ENCODE measurements around the gene ABTB2.

Gene ABTB2

DNA sequence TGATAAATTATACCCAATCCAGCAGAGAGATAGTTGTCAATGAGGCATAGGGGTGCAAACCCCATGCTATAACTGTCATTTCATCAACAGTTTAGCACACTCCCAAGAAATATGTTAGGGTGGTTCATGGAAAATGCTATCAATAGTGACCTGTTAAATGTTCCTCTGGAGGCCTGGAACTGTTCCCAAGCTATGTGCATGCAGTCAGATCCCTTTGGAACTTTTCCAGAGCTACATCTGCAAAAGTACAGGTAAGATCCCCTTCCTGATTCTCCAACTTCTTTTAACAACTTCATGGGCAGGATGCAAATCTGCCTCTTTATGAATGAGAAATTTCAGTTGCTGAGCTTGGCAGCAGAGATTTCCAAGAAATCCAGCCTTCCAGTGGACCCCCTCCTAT, 27.2 kb downstream of the ABTB2 start:
- H3K4me2 ChIP-seq (ENCODE audit: insufficient read depth, low read length), result no peak overlapping the region
- ATAC-seq (ENCODE audit: insufficient read depth, low read depth) (no peak), DNase-seq (no peak)
- TF ChIP-seq, protein P1, sequence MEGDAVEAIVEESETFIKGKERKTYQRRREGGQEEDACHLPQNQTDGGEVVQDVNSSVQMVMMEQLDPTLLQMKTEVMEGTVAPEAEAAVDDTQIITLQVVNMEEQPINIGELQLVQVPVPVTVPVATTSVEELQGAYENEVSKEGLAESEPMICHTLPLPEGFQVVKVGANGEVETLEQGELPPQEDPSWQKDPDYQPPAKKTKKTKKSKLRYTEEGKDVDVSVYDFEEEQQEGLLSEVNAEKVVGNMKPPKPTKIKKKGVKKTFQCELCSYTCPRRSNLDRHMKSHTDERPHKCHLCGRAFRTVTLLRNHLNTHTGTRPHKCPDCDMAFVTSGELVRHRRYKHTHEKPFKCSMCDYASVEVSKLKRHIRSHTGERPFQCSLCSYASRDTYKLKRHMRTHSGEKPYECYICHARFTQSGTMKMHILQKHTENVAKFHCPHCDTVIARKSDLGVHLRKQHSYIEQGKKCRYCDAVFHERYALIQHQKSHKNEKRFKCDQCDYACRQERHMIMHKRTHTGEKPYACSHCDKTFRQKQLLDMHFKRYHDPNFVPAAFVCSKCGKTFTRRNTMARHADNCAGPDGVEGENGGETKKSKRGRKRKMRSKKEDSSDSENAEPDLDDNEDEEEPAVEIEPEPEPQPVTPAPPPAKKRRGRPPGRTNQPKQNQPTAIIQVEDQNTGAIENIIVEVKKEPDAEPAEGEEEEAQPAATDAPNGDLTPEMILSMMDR (IDR thresholded peaks at IDR 0.05; ENCODE audit: borderline replicate concordance, extremely low read depth, low read length, poor library complexity, severe bottlenecking), result no peak
- TF ChIP-seq EZH2 (IDR thresholded peaks at IDR 0.05; ENCODE audit: borderline replicate concordance, low read depth, low read length, severe bottlenecking), result no peak
- peaks cover 26% of the 10 kb centered on the region for H3K27me3 ChIP-seq (ENCODE audit: insufficient read depth, low read length, poor library complexity)
- no peaks in the 10 kb centered on the region for H3K9me3 ChIP-seq (ENCODE audit: insufficient read depth, low read length, severe bottlenecking)
- H2AFZ ChIP-seq (ENCODE audit: low read depth, low read length), result no peak overlapping the region
- H3K4me1 ChIP-seq (ENCODE audit: insufficient read depth, low read length), result no peaks in the 10 kb centered on the region
- H3K27ac ChIP-seq (ENCODE audit: low read length), result no peak overlapping the region
- no peak overlapping the region for H3K9ac ChIP-seq (ENCODE audit: low read depth, low read length)
- no peaks in the 10 kb centered on the region for H3K79me2 ChIP-seq (ENCODE audit: insufficient read depth, low read length)
- H4K20me1 ChIP-seq (ENCODE audit: insufficient read depth, low read length), result no peaks in the 10 kb centered on the region
- H3K4me3 ChIP-seq (ENCODE audit: low read depth in 1 of 2, low read length in 2 of 2), result no peak overlapping the region
- H3K36me3 ChIP-seq (ENCODE audit: insufficient read depth, low read length), result no peaks in the 10 kb centered on the region

DNA sequence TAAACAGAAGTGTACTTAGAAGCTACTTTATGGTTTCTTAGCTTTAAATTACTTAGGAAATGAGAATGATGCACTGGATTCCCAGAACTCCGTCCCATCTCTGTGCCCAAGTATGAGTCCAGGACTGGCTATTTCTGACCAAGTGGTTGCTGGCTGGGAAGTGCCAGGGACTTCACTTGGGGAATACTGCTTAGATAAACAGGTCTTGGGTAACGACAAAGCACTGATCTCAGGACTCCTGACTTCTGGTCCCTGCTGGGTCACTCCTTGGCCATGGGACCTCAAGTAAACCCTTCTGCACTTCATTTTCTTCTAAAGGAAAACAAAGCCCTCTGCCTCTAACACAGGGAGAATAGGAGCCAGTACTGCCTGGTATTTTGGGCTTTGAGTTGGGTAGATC, 27.9 kb downstream of the ABTB2 start:
- Histone ChIP-seq H3K36me3 (ENCODE audit: insufficient read depth, low read length) (no peaks in the 10 kb centered on the region), H4K20me1 (ENCODE audit: insufficient read depth, low read length) (no peaks in the 10 kb centered on the region), H3K4me2 (ENCODE audit: insufficient read depth, low read length) (no peak overlapping the region), H3K27ac (ENCODE audit: low read length) (no peak overlapping the region), H3K4me3 (ENCODE audit: low read depth in 1 of 2, low read length in 2 of 2) (no peak overlapping the region), H3K27me3 (ENCODE audit: insufficient read depth, low read length, poor library complexity) (peaks cover 26% of the 10 kb centered on the region), H2AFZ (ENCODE audit: low read depth, low read length) (no peak overlapping the region), H3K9me3 (ENCODE audit: insufficient read depth, low read length, severe bottlenecking) (no peaks in the 10 kb centered on the region), H3K9ac (ENCODE audit: low read depth, low read length) (no peak overlapping the region), H3K4me1 (ENCODE audit: insufficient read depth, low read length) (no peaks in the 10 kb centered on the region), H3K79me2 (ENCODE audit: insufficient read depth, low read length) (no peaks in the 10 kb centered on the region)
- no peak for ATAC-seq (ENCODE audit: insufficient read depth, low read depth)
- TF ChIP-seq EZH2 (IDR thresholded peaks at IDR 0.05; ENCODE audit: borderline replicate concordance, low read depth, low read length, severe bottlenecking), result no peak
- TF ChIP-seq, protein P1 (IDR thresholded peaks at IDR 0.05; ENCODE audit: borderline replicate concordance, extremely low read depth, low read length, poor library complexity, severe bottlenecking), result no peak
- DNase-seq, result no peak

DNA sequence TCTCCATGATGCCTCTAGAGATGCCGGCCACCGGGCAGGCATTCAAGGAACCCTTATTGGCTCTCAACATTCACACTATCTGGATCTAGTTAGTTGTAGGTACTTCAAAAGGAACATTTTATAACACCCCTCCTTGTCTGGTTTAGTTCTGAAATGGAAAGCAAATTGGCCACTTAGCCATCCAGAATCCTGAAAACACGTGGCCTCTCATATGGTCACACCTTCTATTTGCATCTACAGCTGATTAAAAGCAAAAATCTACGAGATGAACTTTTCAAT, 29.2 kb downstream of the ABTB2 start:
- no peak overlapping the region for H3K9ac ChIP-seq (ENCODE audit: low read depth, low read length)
- no peak overlapping the region for H3K4me2 ChIP-seq (ENCODE audit: insufficient read depth, low read length)
- no peaks in the 10 kb centered on the region for H4K20me1 ChIP-seq (ENCODE audit: insufficient read depth, low read length)
- TF ChIP-seq, protein P1 (IDR thresholded peaks at IDR 0.05; ENCODE audit: borderline replicate concordance, extremely low read depth, low read length, poor library complexity, severe bottlenecking), result no peak
- no peak for TF ChIP-seq EZH2 (IDR thresholded peaks at IDR 0.05; ENCODE audit: borderline replicate concordance, low read depth, low read length, severe bottlenecking)
- no peaks in the 10 kb centered on the region for H3K79me2 ChIP-seq (ENCODE audit: insufficient read depth, low read length)
- H3K36me3 ChIP-seq (ENCODE audit: insufficient read depth, low read length), result no peaks in the 10 kb centered on the region
- no peak overlapping the region for H3K4me3 ChIP-seq (ENCODE audit: low read depth in 1 of 2, low read length in 2 of 2)
- H2AFZ ChIP-seq (ENCODE audit: low read depth, low read length), result no peak overlapping the region
- DNase-seq (no peak), ATAC-seq (ENCODE audit: insufficient read depth, low read depth) (no peak)
- no peak overlapping the region for H3K27ac ChIP-seq (ENCODE audit: low read length)
- peaks cover 26% of the 10 kb centered on the region for H3K27me3 ChIP-seq (ENCODE audit: insufficient read depth, low read length, poor library complexity)
- H3K4me1 ChIP-seq (ENCODE audit: insufficient read depth, low read length), result no peaks in the 10 kb centered on the region
- H3K9me3 ChIP-seq (ENCODE audit: insufficient read depth, low read length, severe bottlenecking), result no peaks in the 10 kb centered on the region

All from DND-41 (cell line).